GM19328 (cell line): Measurements from ENCODE around the gene NFYC.
"Not testable (repeated sequence)": the region's sequence is repeated elsewhere in the genome, so short reads cannot be mapped to it uniquely, and the experiment has no call there.

ENCODE experiments used
- ATAC-seq: cut with Tn5 transposase; IDR thresholded peaks from one replicate; pipeline ENCODE4 v1.9.1; 2021; ENCODE audit warnings: mild to moderate bottlenecking, moderate library complexity; ENCODE audit not compliant: unreplicated experiment

The NFYC gene

DNA sequence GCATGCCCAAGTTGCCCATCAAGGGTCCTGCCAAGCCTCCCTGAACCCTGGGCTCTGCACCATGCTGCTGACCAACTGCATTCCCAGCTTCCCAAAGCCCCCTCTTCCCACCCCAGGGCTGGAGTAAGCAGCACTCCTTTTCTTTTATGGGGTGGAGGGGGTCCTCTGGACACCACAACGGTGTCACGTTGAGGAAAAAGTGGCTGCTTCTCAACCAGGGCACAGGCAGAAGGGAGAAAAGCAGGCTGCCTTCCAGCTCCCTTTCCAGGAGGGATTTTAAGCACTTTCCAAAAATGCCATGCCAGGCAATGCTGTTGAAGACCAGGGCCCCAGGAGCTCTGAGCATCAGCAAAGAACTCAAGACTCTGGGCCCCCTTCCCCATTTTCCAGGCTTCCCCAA lies 26.7 kb upstream of the NFYC start:
- no peak for ATAC-seq

DNA sequence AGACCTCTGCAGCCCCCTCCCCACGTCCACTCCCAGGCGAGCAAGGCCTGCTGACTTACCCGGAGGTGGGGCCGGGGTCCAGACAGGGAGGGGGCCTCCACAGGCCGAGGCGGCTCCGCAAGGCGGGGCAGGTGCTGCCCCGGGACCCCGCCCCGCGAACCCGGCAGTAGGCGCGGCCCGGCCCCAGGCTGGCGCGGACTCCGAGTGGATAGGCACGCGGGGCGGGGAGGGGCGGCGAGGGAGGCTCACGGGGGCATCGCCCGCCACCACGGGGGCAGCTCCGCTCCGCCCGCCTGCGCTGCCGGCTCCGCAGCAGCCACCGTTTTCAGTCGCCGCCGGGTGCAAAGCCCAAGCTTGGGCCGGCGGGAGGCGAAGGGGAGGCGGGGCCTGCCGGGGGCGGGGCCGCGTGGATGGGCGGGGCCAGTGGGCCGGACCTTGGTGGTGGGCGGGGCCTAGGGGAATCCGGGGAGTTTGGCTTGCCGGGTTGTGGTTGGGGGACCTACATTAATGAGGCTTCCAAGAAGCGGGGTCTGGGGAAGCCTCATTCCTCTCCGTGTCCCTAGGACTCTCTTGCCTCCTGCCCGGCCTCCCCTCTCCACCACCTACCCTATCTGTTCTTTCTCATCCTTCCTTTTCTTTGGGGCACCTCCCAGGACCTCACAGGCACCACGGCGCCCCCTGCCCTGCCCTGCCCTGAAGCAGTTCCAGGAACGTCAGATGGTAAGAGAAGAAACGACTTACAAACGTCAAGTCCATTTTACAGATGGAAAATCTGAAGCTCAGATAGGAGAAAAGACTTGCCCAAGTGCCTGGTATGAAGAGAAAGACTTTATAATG lies 26.0 kb upstream of the NFYC start, which contains the start of gene RIMS3:
Gene RIMS3 (minus strand): TSS at position 348 of the 837 bp plus-strand sequence. CDS start 23,757 bp downstream, outside the sequence.
- ATAC-seq = peak; percentile 72

DNA sequence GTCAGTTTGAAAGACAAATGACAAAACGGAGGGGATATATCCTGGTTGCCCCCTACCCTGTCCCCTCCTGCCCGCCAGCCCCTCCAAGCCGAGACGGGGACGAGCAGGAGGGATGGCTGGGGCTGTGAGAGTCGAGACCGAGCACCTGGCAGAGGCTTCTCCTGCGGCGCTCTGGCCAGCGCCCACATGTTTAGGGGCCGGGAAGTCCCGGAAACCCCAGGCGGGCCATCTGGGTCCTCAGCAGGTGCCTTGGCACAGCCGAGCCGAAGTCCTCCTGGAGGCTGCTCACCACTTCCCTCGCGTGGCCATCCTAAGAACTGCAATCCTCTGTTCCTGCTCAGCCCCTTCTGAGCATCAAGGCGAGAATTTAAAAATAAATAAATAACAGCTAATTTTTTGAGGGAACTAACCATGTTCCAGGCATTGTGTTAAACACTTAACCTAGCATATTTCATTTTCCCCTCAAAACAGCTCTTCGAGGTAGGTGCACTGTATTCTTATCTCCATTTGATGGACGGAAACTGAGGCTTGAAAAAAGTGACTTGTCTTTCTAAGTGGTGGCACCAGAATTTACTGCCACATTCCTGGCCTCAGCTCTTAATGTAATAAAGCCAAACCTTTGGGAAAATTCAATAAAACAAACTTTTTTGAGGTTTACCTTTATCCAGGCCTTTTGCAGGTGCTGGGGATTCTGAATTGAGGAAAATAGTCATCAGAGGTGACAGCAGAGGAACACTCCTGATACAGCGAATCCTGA lies 22.6 kb upstream of the NFYC start:
- ATAC-seq = peak; percentile 46

DNA sequence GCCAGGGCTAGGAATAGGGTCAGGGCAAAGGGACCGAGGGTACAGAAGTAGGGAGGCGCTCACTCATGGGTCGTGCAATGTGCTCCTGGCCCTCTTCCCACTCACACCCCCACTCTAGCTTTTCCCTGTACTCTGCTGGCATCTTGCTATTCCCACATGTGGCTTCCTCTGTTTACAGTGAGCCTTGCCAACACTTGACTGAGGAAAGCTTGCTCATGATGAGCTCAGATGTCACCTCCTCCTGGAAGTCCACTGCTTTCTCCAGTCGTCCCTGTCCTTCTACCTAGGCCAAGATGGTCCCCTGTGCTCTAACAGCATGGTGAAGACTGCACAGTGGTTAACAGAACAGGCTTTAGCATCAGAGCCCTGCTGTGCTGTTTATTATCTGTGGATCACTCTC lies 18.1 kb upstream of the NFYC start:
- ATAC-seq = no peak

DNA sequence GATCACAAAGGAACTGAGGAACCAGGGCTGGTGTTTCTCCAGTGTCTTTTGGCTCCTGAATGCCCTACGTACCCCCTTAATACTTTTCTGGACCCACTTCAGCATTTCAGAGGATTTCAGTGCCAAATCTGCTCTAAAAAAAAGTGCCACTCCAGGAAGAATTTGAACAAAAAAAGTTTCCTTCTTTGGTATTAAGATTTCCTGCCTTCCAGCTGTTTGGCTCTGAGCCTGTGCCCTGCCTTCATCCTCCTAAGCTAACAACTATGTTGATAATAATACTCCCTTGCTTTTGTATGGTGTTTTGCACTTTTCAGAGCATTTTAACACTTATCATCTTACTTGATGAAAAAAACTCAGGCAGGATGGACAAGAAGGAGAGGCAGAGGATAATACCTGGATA lies 15.0 kb upstream of the NFYC start:
- ATAC-seq = no peak

DNA sequence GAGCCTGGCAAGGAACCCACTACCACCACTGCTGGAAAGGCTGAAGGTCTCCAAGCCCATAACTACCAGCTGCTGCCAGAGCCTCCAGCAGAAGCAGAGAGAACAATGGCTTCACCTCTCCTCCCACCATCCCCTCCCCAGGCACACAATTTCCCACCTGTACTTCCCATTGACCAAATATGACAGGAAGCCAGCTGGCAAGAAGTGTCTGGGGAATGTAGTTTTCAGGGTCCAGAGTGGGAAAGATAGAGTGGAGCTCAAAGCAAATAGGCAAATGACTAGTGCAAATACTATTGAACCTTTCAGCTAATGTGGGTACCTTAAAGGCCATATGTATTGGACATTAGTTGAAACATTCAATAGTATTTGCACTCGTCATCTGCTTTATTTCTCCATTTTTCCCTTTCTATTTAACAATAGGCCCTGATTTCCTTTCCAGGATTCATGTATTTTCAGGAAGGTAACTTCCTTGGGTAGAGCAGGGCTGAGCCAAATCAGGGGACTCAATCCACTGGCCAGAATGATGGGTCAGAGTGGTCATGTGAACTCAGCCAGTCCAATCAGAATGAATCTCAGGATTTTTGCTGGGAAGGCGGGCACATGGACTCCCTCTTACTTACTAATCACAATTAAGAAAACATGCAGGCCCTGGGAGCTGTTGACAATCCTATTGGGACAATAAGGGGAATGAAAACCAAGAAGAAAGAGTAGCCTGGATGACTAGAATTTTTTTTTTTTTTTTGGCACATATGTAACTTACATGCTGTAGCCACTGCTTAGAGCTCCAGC lies 12.1 kb upstream of the NFYC start:
- no peak for ATAC-seq

DNA sequence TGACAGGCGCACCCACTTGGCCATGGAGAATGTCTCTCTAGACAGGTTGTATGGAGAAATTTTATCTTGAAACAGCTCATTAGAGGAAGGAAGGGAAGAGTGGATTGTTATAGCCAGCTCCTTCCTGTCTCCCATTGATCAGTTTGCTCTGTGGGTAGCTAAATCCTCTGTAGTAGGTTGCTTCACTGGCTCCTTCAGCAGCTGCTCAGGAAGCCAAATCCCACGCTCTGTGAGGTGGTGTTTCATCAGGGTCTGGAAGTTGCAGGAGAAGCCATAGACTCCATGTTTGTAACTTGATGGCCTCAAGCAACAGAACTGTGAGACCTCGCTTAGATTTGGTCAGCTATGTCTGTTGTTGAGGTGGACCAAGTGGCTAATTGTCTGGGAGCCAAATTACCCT lies 6.8 kb upstream of the NFYC start:
- no peak for ATAC-seq

DNA sequence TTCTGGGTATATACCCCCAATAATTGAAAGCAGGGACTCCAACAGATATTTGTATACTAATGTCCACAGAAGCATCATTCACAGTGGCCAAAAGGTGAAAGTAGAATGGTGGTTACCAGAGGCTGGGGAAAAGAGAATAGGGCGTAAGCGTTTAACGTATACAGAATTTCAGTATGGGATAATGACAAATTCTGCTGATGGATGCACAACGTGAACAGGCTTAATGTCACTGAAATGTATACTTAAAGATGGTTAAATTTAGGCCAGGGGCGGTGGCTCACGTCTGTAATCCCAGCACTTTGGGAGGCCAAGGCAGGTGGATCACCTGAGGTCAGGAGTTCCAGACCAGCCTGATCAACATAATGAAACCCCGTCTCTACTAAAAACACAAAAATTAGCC lies 4.4 kb upstream of the NFYC start:
- no peak for ATAC-seq

DNA sequence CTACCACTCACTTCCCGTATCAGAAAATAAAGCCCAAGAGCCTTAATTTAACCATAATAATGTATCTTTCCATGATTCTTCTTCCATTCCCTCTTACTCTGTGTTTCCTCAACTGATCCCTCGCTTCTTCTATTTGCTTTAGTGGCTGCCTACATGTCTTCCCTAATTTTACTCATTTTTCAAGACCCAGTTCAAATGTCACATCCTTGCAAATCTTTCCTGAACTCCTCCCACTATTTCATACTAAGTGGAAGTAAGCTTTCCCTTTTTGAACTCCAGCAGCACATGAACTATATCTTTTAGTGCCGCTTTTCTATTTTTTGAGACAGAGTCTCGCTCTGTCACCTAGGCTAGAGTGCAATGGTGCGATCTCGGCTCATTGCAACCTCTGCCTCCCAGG lies 3.8 kb upstream of the NFYC start:
- ATAC-seq = no peak

DNA sequence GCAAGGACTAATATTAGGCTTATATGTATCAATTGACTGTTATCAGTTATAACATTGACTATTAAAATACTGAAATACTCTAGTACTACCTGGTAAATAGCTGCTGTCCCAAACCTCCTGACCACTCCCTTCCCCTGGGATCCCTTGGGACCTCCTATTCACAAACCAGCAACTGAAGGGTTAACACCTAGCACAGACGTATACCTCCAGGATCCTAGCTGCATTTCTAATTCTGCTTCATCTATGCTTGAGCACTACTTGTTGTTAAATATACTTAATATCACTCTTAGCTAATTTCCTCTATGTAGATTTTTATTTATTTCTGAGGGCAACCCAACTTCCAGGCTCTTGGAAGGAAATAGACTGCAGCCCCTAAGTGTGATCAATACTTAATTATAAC lies 1.8 kb upstream of the NFYC start:
- ATAC-seq = no peak

DNA sequence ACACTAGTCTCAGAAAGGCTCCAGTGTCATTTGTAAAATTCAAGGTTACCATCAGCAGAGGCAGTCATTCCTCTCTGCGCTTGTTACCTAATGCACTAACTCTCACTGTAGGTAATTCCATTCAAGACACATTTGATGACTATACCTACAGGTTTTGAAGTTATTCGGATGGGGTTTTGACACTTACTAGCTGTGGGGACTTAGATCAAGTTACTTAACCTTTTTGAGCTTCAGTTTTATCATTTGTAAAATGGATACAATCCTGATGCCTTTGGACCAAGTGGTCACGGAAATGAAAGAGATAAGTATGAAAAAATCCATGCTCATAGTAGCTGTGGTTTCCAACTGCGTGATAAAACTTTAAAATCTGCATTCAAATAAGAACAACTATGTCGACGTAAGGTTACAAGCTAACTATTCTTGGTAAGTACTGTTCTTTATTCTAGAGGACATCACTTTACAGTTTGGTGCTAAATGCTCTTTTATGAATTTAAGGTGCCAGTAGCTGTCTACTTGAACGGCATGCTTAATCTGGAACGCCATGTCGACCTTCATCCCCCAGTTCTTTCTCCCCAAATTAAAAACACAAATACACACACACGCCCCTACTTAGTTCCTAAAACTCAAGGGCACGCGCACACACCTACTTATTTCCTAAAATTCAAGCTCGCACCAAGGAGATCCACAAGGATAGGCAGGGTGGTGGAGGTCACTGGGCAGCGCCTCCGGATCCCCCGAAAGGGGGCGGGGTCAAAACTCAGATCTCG lies 550 bp upstream of the NFYC start:
- no peak for ATAC-seq

DNA sequence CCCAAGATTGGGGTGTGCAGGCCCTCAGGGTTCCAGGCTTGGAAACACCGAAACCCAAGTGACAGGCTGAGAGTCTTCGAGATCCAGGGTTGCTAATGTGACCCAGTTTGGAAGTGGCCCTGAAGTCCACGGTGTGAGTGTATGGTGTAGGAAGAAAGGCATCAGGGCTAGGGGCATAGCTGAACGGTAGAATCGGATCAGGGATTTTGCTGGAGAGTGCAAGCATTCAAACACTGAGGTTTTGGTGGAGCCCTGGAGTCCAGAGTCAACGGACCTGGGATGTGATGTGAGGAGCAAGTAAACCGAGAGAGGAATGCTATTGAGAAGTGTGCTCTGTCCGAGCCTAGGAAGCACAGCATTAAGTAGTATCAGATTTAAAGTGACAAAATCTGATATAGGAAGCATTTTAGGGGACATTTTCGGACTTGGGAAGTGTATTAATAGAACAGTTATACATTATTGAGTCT lies 958 bp downstream of the NFYC start:
- ATAC-seq = no peak

DNA sequence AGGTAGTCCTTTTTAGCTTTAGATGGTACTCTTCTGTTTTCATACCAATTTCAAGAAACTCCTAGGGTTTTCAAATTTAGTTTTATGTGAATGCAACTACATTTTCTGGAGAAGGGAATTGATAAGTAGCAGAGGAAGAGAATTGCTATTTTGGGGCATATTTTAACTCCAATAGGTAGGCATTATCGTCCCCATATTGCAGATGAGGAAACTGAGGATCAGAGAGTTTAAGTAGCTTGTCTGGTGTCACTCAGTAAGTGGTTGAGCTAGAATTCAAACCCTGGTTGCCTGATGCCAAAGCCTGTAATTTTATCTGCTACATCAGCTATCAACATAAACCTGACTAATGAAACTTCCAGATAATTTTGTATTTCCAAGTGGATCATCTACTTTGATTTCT lies 1.9 kb downstream of the NFYC start:
- ATAC-seq = no peak

DNA sequence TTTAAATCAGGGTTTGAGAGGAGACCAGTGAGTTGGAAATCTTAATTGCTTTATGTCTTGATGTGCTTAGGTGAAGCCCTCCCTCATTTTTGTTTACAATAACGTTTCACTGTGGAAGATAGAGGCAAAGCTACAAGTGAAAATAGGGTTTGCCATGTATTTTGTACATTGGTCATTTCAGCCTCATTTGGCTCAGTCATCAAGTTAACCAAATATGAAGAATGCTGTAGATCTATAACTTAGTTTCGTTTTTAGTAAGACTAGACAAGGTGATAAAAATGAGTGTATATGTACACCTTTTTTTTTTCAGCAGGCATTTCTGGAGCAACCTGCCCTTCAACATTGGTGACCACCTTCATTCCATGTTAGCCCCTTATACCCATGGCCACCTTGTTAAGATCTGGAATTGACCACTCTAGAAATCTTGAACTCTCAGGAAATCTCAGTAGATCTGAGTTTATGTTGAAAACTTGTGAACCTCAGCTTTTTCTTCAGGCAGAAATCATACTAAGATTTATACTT lies 2.9 kb downstream of the NFYC start:
- no peak for ATAC-seq

DNA sequence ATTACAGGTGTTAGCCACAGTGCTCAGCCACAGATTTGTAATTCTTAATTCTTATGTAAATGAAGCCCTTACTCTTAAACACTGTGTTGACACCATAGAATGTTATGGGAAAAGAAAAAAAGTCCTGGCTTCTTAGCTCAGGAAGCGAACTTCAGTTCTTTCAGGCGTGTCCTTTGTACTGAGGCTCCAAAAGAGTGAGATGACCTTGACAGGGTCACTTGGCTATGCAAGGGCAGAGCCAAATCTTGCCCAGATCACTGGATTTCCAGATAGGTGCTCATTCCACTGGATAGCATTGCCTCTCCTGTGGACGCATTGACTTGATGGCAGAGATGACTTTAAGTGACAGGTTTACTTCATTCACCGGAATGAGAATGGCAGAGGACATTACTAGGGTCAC lies 4.8 kb downstream of the NFYC start:
- no peak for ATAC-seq

DNA sequence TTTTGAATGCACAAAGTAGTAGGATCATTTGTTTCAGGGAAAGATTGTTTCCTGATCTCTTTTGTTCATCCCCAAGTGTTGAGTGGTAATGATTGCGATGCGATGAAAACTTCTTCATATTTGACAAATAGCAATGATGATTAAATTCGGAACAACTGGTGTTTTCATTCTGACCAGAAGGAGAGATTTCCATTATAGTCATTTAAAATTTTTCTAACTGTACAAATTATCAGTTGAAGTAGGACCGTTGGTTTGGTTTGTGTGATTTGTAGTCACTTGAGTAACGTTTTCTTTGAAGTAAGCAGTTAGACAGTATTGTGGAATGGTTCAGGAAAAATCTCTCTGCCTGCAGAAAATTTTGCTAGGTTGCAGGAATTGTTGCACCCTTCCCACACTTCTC lies 5.9 kb downstream of the NFYC start:
- ATAC-seq = no peak

DNA sequence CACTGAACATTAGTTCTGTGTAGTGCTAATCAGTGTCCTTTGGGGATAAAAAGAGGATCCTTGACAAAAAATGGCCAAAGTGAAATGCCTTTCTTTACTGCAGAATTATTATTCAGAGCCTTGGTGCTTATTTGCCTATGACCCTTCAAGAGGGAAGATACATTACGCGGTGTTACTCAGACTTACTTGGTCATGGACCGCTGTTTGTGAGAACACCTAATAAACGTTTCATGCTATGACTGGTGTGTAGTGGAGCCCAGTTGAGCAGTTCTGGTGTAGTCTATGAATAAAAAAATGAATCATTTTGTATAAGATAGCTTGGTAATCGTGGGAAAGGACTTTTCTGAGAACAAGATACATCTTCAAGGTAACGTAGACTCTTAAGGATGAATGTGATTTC lies 8.3 kb downstream of the NFYC start:
- peak; percentile 54 for ATAC-seq

DNA sequence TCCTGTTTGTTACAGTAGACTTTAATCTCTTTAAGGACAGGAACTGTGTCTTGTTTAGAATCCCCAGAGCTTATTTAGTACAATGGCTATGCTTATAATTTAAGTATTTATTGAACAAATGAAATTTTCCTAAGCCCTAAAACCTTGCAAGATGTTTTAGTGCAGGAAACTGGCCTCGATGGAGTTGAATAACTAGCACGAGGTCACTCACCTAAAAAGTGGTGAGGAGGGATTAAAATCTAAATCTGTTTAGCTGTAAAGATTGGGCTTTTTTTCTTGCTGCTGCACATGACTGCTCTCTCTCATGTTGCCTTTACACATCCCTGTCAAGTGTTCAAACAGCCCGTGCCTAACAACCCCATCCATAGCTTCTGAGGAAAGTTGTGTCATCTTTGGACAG lies 10.2 kb downstream of the NFYC start:
- no peak for ATAC-seq

DNA sequence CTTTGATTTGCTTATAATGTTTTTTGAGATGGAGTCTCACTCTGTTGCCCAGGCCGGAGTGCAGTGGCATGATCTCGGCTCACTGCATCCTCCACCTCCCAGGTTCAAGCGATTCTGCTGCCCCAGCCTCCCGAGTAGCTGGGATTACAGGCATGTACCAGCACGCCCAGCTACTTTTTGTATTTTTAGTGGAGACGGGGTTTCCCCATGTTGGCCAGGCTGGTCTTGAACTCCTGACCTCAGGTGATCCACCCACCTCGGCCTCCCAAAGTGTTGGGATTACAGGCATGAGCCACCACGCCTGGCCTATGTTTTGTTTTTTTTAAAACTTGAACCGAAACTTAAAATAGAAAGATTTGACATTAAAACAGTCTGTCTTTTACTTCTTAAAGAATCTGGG lies 11.3 kb downstream of the NFYC start:
- ATAC-seq = not testable (repeated sequence)

DNA sequence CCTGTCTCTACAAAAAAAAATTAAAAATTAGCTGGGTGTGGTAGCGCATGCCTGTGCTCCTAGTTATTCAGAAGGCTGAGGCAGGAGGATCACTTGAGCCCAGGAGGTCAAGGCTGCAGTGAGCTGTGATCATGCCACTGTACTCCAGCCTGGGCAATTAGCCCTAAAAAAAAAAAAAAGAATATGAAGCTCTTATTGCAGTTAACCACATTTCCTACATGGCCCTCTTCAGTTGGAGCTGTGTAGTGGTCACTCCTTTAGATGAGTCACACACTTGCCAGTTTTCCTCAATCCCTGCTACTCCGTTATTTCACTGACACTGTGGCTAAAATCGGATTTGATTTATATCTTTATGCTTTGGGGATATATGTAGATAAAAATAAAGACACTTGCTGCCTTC lies 11.8 kb downstream of the NFYC start:
- ATAC-seq = no peak
